ENCODE data around the gene G6PC2.

- no peak for TF ChIP-seq CTCF (IDR thresholded peaks at IDR 0.05; ENCODE audit: insufficient read depth, low read depth, low read length)
- TF ChIP-seq EZH2 (IDR thresholded peaks at IDR 0.05; ENCODE audit: insufficient read depth, low read length), result no peak
Observed at GRCh38 chr2:168858146-168858545, 42.9 kb upstream of the G6PC2 start.

Data from astrocyte (in vitro differentiated cells and primary cell).